GM19324 (cell line): ENCODE measurements around the gene POTEG.
"Not testable (repeated sequence)": the region's sequence is repeated elsewhere in the genome, so short reads cannot be mapped to it uniquely, and the experiment has no call there.

ENCODE experiments used
- ATAC-seq: cut with Tn5 transposase; IDR thresholded peaks from one replicate; pipeline ENCODE4 v1.9.1; 2021; ENCODE audit warnings: mild to moderate bottlenecking, moderate library complexity; ENCODE audit not compliant: unreplicated experiment, low FRiP score

The POTEG gene

GRCh38 chr14:19380137-19380536 is 54.0 kb downstream of the POTEG start:
- not testable (repeated sequence) for ATAC-seq

GRCh38 chr14:19374451-19374903 is 59.7 kb downstream of the POTEG start:
- ATAC-seq: not testable (repeated sequence)

- ATAC-seq: not testable (repeated sequence)
Observed at GRCh38 chr14:19372813-19373500, 61.2 kb downstream of the POTEG start.

- ATAC-seq: not testable (repeated sequence)
Observed at GRCh38 chr14:19371767-19372166, 62.4 kb downstream of the POTEG start.

GRCh38 chr14:19362803-19363202 is 71.3 kb downstream of the POTEG start:
- ATAC-seq: not testable (repeated sequence)

GRCh38 chr14:19362323-19362722 is 71.8 kb downstream of the POTEG start:
- ATAC-seq: not testable (repeated sequence)

GRCh38 chr14:19361636-19362253 is 72.4 kb downstream of the POTEG start:
- ATAC-seq: not testable (repeated sequence)

GRCh38 chr14:19360937-19361635 is 73.1 kb downstream of the POTEG start:
- not testable (repeated sequence) for ATAC-seq
